Left cardiac atrium (tissue), 4 donors: ENCODE results near the gene PDE8B. TPM values are rescaled to one million over a fixed set of nuclear protein-coding genes. Genes with fewer than 3 reads are reported as not detected.

Experiments used
- ATAC-seq, 2 donors: fragments of 200-7000 bp; cut with Tn5 transposase; one replicate each; pipeline ENCODE4 v1.9.1; 2020; ENCODE audit warnings: mild to moderate bottlenecking in 2 of 2, moderate library complexity in 2 of 2
- DNase-seq: peaks from one replicate; pipeline ENCODE4 v3.0.0-alpha.2; 2020
- intact Hi-C, 2 donors: fragments of 100-400 bp; cut with DNase I; formaldehyde crosslinking; loops; one replicate each; pipeline versions ENCODE4 v1.14.1 to v1.15.1; 2022 to 2023
- long read RNA-seq: library from polyadenylated mRNA; unstranded; transcript quantifications from one replicate; pipeline ENCODE4 v2.0.0, GENCODE V29; 2021
- total RNA-seq, 2 donors: library from RNA; stranded (reverse); fragmentation: NEBNext Ultra II Directional; extraction: Animal tissue kit (Norgen Biotek cat#: 25700); gene quantifications; one replicate each; pipeline ENCODE4 v1.2.1, GENCODE V29; 2021
- donor health status: DM: no; HTN: yes; CAD: no.
- donor health status: DM: no; HTN: yes; CAD: no; lungs with severe emphysema.
- donor health status: DM: yes; HTN: yes; CAD: no.
- donor health status: Dilated cardiomyopathy.

PDE8B gene, protein sequence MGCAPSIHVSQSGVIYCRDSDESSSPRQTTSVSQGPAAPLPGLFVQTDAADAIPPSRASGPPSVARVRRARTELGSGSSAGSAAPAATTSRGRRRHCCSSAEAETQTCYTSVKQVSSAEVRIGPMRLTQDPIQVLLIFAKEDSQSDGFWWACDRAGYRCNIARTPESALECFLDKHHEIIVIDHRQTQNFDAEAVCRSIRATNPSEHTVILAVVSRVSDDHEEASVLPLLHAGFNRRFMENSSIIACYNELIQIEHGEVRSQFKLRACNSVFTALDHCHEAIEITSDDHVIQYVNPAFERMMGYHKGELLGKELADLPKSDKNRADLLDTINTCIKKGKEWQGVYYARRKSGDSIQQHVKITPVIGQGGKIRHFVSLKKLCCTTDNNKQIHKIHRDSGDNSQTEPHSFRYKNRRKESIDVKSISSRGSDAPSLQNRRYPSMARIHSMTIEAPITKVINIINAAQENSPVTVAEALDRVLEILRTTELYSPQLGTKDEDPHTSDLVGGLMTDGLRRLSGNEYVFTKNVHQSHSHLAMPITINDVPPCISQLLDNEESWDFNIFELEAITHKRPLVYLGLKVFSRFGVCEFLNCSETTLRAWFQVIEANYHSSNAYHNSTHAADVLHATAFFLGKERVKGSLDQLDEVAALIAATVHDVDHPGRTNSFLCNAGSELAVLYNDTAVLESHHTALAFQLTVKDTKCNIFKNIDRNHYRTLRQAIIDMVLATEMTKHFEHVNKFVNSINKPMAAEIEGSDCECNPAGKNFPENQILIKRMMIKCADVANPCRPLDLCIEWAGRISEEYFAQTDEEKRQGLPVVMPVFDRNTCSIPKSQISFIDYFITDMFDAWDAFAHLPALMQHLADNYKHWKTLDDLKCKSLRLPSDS
- total RNA-seq = 10 to 100 TPM; 20.8 to 40.2 TPM
- long read RNA-seq, partial matches to known transcripts = 0 of 3 reads
- long read RNA-seq, other reads (novel, unspliced or antisense) = 3 of 3 reads

DNA sequence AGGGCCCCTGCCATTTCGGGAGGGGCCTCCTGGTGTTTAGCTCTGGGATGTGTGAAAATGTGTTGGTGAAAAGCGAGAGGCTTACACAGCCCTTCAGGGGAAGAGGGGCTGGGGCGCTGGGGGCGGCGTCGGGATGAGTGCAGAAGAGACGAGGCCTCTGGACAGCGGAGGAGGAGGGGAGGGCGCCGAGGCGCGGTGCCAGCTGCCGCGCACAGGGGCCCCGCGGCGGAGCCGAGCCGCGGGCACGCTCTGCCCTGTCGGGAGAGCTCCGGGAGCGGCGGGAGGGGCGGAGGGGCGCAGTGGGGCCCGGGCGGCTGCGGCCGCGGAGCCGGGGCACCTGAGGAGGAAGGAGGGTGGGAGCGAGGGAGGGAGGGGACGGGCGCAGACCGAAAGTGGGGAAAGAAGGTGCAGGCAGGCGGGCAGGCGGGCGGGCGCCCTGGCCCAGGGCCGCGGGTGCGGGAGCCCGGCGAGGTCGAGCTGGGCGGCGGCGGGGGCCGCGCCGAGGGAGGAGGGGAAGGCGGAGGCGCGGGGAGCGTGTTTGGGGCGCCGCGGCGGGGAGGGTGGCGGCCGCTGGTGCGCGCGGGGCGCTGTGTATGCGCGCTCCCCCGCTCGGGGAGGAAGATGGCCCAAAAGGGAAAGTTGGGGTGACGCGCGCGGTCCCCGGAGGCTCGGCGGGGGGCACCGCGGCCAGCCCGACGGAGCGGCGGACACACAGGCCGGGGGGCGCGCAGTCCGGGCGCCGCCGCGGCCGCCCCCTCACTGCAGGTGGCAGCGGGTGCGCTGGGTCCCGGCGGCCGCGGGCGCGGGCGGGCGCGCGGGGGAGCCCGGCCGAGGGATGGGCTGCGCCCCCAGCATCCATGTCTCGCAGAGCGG is at the start of gene PDE8B:
Gene PDE8B, plus strand, starts transcription at position 590 of the 873 bp plus-strand sequence. Its CDS starts 246 bp downstream, at position 836.
- ATAC-seq = peak; percentile 77 to 79
- intact Hi-C loops = no loop called here
- DNase-seq = peak; percentile 35

DNA sequence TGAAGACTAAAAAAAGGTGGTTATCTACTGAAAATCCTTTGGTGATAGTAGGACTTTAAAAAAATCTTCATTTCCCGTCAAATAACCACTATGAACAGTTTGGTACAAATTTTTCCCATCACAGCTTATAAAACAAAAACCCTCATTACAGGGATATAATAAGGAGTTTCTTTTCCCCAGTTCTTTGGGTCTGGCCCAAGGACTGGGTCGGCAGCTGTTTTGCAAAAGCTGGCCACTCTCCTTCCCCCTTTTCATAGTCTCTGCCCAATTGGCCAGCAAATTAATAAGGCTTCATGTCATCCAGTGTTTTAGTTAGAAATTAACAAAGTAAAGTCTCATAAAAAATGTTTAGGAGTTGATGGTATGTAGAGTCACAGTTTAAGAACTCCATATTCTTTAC is 47.0 kb upstream of the PDE8B start:
- ATAC-seq (no peak), DNase-seq (no peak)

GRCh38 chr5:77167063-77167462 is 43.4 kb upstream of the PDE8B start:
- DNase-seq (no peak), ATAC-seq (no peak)
- intact Hi-C loops = no loop called here

More for the DNA sequence above, 47.0 kb upstream of the PDE8B start:
- intact Hi-C loops = no loop called here

DNA sequence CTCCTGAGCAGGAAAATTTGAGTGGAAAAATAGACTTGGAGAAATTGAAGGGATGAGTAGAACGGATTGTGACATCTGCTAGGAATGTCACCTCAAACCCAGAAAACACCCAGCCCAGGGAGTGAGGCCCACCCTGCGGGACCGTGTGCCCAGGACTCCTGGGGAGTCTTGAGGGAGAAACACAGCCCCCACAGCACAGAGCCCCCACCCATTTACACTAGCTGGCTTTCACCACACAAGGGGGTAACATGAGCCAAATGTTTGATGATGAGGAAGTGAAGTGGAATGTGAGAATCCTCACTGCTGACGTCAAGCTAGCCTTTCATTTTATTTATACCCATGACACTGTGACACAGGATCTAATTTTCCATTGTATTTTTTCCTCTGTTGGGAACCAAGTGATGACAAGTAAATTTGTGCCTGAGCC is 42.8 kb upstream of the PDE8B start:
- peak; percentile 51 to 76 for ATAC-seq
- no peak for DNase-seq
- intact Hi-C loops = no loop called here

GRCh38 chr5:77168161-77168878 is 42.2 kb upstream of the PDE8B start:
- DNase-seq (peak; percentile 78), ATAC-seq (peak; percentile 83 to 85)
- intact Hi-C loops = no loop called here

- peak; percentile 51 for DNase-seq
- intact Hi-C loops = no loop called here
- ATAC-seq = no peak
Measured at GRCh38 chr5:77168879-77169244, 41.6 kb upstream of the PDE8B start.

DNA sequence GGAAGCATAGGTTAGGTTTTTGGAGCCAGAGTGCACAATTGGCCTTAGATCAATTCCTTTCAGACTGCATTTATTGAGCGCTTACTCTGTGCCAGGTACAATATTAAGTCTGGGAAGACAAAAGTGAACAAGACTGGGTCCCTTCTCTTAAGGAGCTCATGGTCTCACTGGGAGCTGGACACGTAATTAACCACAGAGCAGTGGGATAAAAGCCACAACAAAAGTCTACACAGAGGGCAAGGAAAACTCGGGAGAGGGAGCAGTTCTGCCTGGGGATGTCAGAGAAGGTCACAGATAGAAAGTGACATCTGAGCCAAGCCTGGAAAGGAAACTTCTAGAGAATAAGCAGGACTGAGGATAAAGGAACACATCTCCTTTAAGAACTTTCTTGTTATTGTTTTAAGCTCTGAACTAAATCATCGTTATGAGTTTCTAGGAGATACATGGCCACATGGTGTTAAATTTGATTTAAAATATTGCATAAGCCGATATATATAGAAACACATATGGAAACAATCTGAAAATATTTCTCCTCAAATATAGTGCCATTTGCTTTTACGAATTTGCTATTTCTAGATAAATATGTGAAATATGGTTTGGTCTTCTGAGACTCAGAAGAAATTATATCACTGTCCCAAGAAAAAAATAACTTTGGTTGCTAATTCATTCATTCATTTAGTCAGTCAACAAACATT is 40.1 kb upstream of the PDE8B start:
- intact Hi-C loops = no loop called here
- peak in 1 of 2 donors; percentile 27 for ATAC-seq

GRCh38 chr5:77171141-77171910 is 39.2 kb upstream of the PDE8B start:
- intact Hi-C loops = no loop called here

More for the DNA sequence above, 40.1 kb upstream of the PDE8B start:
- DNase-seq = no peak

DNA sequence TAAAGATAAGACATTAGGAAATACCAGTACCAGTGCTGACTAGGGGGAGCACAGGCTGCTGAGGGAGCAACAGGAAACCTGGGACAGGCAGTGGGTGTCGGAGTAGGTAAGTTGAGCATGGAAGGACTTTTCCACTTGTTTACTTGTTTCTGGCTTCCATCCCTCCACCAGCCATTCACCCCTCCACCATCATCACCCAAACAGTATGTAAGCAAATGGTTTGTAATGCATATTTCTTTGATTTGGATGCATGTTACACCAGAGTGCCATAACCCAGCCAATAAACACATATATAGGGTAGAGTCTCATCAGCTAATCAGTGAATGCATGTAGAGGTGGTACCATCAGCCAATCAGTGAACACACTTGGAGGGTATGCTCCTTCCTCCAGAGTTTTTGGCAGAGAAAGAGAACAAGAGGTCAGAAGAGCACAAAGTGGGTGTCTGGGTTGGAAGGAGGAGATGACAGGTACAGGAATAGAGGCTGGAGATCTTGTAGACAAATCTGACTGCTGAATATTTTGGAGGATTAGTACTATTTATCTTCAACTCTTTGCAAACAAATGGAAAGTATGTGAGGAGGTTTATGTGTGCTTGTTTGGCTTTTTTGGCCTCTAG is 37.7 kb upstream of the PDE8B start:
- ATAC-seq (peak; percentile 27 to 74), DNase-seq (no peak)
- intact Hi-C loops = no loop called here

More at GRCh38 chr5:77171141-77171910, 39.2 kb upstream of the PDE8B start:
- ATAC-seq = no peak
- no peak for DNase-seq

DNA sequence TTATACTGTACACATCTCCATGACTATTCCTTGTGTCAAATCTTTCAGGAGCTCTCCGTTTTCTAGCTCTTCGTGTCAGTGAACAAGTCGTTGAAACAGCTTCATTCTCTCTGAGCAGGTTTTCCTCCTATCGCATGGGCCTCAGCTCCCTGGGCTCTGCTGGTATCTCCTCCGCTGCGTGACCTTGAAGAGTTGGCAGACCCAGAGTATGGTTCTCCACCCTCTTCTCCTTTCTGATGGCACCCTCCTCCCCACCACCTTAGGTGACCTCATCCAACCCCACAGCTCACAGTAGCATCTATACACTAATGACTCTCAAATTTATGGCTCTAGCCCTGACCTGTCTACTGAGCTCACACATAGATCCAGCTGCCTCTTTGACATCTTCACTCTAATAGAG is 36.0 kb upstream of the PDE8B start:
- DNase-seq = no peak
- ATAC-seq = peak in 1 of 2 donors; percentile 55
- intact Hi-C loops = no loop called here

- DNase-seq = no peak
- intact Hi-C loops = no loop called here
- no peak for ATAC-seq
Measured at GRCh38 chr5:77175231-77175630, 35.2 kb upstream of the PDE8B start.

GRCh38 chr5:77176429-77176828 is 34.1 kb upstream of the PDE8B start:
- DNase-seq = no peak
- intact Hi-C loops = no loop called here
- no peak for ATAC-seq

DNA sequence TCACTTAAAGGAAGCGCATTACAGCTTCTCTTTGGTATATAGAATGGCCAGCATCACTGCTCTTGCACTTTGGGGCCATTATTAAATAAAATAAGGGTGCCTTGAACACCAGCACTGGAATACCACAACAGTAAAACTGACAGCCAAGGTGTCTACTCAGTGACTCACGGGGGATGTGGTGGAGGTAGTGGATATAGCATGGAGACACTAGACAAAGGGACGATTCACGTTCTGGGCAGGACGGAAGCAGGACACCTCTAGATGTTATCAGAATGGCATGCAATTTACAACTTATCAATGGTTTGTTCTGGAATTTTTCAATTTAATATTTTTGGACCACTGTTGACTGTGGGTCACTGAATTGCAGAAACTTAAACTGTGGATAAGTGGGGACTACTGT is 32.9 kb upstream of the PDE8B start:
- no peak for ATAC-seq
- intact Hi-C loops = no loop called here
- DNase-seq = no peak

- DNase-seq (peak; percentile 60), ATAC-seq (peak; percentile 75 to 77)
- intact Hi-C loops = no loop called here
Measured at GRCh38 chr5:77180167-77181081, 30.1 kb upstream of the PDE8B start.

GRCh38 chr5:77181173-77181572 is 29.3 kb upstream of the PDE8B start:
- no peak for DNase-seq
- intact Hi-C loops = no loop called here
- ATAC-seq = peak; percentile 7 to 24
